ENCODE data around the gene BRWD1.

BRWD1 gene

DNA sequence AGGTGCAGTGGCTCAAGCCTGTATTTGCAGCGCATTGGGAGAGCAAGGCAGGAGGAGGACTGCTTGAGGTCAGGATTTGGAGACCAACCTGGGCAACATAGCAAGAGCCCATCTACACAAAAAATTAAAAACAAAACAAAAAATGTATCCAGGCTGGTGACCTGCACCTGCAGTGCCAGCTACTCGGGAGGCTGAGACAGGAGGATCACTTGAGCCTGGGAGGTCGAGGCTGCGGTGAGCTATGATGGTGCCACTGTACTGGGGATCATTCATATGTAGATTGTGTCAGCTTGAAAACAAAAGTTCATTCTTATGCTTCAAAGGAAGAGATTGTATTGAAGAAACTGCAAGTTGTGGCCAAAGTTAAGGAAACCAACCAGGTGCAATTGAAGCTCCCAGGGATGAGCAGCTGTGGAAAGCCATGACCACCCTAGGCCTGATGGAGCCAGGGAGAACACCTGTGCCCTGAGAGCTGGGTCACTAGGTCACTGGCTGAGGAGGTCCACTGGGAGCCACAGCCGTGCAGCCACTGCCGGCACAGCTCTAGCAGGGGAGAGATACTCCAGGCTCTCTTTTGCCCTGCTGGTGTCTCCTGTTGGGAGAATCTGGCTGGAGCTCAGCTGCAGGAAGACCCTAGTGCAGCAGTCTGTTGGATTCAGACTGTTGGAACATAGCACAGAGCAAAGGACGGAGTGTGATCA lies 13.3 kb upstream of the BRWD1 start:
- no peak for DNase-seq

DNA sequence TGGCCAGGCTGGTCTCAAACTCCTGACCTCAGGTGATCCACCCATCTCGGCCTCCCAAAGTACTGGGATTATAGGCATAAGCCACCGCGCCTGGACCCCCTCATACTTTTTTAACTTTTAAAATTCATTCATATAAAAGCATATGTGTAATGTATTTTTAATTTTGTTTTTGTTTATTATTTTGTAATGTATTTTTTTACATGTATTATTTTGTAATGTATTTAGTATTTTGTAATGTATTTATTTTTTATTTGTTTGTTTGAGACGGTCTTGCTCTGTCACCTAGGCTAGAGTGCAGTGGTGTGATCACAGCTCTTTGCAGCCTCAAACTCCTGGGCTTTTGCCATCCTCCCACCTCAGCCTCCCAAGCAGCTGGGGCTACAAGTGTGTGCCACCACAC lies 12.0 kb upstream of the BRWD1 start:
- no peak for DNase-seq

DNA sequence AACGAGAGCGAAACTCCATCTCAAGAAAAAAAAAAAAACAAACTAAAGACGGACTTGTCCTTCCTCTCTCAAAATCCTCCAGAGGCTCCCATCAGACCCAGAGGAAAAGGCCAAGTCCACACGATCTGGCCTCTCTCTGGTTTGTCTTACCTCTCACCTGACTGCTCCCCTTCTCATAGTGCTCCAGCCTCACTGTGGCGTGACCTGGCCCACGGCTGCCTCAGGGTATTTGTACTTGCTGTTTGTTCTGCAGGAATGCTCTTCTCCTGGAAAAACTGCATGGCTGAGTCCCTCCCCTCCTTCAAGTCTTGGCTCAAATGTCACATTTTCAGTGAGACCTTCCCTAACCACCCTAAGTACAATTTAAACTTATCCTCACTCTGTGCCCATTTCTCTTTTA lies 8.0 kb upstream of the BRWD1 start:
- DNase-seq: no peak

DNA sequence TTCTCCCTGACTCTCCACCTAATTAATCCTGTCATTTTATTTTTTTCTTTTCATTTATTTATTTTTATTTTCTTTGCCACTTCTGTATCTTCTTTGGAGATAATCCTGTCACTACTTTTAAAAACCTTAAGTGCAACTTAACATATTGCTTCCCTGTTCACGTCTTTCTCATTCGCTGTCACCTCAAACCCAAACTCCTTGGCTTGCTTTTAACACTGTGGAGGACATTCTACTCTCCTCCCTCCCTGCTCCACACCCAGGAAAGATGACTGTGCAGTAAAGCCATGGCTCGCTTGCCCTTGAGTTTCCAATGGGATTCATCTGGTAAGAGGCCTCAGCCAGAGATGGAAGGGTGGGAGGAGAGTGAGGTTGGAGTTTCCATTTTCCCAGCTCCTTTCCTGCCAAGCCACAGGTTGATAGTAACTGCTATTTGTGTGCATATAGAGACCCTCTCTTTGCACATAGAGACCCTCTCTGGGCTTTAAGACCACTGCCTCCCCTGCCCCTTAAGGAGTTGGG lies 6.4 kb upstream of the BRWD1 start:
- DNase-seq: no peak

DNA sequence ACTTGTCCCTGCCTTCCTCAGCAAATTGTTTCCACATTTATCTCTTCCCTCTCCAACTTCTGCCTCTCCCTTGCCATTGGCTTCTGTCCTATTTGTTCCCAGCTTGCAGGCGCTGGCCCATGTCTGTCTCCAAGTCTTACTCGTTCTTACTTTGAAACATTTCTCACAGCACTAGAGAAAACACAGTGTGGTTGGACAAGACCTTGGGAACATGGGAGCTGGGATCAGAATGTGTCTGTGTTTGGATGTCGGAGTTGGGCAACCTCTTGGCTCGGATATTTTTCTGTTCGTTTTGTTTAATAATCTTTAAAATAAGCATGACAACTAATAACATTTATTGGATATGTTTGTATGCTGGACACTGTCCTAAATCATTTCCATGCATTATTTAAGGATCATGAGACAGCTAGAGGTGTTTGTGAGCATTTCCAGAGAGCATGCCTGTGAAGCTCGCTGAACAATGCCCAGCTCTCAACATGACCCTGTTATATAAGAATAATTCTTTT lies 5.9 kb upstream of the BRWD1 start:
- no peak for DNase-seq

DNA sequence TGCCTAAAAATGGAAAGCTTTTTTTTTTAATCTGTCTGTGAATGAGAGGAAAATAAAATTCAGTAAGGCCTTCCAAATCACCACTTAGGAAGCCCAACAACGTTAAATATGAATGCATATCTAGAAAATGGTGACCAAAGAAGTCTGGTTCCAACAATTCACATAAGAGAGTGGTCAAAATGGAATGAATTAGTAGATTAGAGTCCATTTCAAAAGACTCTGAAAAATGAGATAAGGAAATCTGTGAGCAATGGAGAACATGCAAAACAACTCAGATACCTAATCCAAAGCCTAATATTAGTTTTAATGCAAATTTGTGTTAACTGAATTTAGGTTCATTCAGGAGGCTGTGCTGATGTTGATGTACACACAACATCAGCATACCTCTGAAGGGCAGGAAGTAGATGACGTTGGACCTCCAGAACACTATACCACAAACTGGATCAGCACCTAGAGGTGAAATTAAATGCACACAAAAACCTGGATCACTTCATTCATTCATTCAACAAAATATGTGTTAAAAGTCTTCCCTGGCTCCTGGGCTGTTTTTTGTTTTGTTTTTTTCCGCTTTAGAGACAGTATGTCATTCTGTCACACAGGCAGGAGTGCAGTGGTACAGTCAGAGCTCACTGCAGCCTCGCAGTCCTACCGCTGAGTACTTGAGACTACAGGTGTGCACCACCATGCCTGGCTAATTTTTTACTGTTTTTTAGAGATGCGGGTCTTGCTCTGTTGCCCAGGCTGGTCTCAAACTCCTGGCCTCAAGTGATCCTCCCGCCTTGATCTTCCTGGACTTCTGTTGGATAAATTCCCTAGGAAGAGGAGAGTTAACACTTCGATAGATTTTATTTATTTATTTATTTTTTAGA lies 4.9 kb upstream of the BRWD1 start:
- no peak for DNase-seq

DNA sequence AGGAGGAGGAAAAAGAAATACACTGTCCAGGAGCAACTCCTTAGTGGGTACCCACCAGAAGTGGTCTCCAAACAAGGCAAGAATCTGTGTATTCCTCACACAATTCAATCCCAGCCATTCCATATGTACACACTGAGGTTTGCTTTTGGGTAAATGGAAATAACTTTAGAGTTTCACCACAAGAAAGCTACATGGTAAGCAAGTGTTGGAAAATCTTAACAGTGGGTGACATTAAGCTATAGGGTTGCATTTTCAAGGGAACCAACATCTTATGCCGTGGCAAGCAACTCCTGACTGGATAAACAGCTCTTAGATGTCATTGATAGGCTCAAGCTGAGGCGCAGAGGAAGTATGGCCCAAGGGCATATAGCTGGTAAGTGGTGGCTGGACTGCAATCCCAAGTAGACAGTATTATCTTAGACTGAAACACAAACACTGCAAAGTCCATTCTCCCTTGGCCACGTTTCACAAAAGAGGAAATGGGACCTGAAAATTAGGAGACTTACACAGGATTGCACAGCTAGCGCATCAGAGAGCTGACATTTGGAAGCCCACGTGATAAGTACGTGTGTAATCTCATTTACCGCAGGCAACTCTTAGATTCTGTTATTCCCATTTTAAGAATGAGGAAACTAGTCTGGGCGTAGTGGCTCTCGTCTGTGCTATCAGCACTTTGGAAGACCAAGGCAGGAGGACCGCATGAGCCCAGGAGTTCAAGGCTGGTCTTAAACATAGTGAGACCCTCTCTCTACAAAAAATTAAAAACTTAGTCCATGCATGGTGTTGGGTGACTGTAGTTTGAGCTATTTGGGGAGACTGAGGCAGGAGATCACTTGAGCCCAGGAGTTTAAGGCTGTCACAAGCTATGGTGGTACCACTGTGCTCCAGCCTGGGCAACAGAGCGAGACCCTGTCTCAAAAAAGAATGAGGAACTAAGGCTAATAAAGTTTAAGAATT lies 4.0 kb upstream of the BRWD1 start:
- DNase-seq: no peak

DNA sequence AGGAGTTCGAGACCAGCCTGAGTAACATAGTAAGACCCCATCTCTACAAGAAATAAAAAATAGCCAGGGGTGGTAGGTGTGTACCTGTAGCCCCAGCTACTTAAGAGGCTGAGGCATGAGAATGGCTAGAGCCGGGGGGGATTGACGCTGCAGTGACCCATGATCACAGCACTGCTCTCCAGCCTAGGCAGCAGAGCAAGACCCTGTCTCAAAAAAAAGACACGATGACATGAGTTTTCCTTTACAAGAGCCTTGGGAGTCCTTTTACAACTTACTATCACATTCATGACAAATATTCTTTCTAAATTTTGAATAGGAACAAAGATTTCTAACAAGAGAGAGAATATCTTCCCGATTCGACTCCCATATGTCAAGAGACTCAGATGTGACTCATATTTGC lies 3.3 kb upstream of the BRWD1 start:
- no peak for DNase-seq

DNA sequence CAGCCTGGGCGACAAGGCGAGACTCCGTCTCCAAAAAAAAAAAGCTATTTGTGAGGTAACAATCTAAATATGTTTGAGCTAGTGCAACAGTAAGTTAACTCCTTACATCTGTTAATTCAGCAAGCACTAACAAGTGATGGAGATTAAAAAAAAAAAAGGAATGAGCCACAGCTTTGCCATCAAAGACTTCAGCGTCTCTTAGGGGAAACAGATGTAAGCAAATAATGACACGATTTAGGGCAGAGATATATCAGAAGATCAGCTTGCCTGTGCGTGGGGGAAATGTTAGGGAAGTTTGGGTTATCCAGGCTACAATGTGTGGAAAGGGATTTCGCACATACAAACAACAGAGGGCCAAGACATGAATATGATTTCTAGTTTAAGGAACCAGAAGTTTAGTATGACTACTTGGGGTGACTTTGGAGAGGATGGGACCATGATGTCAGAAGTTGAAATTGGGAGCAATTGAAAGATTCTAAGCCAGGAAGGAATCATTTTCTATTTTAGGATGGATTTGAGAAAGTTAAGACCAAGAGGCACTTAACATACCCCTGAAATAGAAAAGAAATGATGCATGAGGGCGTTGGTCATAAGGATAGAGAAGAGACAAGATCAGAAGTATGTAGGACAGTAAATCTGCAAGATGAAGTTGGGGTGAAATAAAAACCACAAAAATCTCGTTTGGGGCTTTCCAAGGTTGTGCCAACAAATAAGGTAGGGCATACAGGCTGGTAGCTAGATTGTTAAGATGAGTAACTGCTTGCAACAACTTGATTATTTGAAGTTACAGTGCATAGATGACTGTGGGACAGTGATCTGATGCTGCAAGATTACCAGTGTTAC lies 2.4 kb upstream of the BRWD1 start:
- no peak for DNase-seq

DNA sequence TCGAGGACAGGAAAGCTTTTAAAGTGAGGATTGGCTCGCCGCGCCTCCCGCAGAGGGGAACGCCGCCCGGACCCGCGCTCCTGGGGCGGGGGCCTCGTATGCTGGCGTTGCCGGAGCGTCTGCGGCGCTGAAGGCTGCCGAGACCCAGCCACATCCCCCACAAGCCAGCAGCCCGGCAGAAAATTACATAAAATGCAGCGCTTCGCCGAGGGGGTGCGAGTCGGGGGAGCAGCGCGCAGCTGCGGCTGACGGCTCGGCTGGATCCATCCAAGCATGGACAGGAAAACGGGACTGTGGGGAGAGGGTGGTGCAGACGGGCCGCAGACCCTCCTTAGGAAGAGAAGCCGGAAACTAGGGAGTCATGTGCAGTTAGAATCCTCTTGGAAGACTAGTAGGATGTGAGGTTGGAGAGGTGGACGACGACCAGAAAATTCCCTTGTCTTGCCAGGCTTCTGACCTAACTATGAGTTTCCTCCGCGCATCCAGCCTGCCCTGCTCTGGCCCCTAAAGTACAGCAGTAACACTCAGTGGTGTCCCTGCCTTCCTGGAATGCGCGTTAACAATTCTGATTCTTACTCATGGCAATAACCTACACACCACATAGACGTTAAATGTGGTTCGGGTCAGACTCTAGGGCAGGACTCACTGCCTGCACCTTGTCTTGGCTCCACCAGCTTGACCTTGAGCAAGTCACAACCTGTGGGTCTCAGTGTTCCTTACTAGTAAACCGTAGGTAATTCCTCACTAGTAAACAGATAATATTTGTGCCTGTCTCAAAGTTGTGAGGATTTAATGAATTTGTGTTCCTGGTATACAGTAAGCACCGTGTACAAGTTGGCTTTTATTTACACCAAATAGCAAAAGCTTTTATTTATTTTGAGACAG lies 953 bp upstream of the BRWD1 start:
- DNase-seq: peak in 1 of 3 experiments; percentile 64

DNA sequence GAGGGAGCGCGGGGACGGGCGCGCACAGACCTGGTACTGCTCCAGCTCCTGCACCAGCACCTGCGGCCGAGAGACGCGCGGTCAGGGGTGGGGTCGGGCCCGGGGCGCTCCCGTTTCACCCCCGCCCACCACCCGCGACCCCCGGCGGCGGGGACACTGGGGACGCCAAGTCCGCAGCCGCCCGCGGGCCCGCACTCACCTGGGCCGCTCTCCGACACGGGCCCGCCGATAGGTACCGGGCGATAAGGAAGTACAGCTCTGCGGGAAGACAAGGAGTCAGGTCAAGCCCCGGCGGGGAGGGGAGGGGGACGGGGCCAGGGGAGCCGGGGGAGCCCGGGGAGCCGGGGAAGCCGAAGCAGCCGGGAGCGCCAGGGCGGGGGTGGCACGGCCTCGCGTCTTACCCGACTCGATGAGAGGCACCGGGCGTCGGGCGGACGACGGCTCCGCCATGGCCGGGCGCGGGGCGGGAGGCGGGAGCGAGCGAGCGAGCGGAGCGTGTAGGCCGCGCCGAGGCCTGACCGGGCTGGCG lies 326 bp downstream of the BRWD1 start:
- DNase-seq: peak in 1 of 3 experiments; percentile 88

DNA sequence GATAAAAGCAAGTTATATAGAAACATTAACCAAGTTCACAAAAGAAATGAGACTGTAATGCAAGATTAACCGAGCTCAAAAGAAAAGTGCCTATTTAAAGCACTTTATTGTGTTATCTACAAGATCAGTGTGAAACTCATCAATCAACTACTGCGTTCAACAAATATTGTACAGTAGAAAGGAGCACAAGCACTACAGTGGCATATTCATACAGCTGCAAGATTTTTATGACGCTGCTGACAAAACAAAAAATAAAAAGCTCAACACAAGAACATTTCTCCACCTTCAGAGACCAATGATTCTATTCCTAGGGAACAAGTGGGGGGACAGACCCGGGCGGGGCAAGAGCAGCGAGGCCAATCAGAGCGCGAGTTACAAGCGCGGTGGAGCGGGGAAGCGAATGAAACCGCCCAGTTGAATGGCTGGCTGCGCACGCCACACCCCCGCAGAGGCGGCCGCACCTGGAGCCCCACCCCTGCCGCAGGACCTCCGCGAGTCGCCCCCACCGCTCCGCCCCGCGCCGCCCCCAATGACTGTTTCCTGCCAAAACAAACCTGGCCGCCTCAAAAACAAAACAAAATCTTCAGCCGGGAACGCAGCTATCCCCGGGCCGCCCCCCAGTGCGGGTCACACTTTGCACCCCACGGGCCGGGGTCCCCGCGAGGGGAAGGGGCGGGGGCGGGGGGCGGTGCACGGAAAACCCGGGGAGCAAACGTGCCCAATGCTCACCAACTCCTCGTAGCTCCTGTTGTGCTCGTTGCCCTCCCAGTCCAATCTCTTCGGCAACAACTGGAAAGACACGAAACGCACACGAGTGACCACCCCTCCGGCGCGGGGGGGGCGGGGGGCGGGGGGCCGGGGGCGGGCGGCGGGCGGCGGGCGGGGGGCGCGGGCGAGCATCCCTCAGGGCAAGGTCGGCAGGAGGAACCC lies 1.1 kb downstream of the BRWD1 start:
- peak; percentile 91 to 96 (median 95) for DNase-seq

DNA sequence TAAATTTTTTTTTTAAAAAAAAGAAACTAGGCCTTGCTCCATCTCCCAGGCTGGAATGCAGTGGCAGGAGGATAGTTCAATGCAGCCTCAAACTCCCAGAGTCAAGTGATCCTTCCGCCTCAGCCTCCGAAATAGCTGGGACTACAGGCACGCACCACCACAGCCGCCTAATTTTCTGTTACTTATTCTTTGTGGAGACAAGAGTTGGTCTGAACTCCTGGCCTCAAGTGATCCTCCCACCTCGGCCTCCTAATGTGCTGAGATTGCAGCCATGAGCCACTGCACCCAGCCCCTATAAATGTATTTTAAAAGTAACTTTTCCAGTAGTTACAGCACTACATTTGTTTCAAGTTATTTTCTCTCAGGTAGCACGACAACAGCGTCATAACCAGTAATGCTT lies 2.3 kb downstream of the BRWD1 start:
- no peak for DNase-seq

DNA sequence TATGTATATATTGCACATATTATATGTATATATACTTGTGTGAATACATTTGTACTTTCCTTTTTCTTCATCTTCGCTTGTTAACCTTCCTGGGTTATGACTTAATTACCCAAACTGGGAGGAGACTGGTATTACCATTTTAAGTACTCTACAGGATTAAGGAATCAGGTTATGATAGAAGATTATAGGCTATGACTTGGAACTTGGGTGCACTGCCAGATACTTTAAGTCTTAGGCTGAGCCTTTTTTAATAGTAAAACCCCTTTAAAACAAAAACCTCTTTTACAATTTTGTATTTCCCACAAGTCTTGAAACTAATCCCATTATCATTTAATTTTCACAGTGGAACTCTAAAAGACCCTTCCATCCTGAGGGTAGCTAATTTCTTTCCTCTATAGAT lies 6.0 kb downstream of the BRWD1 start:
- no peak for DNase-seq

DNA sequence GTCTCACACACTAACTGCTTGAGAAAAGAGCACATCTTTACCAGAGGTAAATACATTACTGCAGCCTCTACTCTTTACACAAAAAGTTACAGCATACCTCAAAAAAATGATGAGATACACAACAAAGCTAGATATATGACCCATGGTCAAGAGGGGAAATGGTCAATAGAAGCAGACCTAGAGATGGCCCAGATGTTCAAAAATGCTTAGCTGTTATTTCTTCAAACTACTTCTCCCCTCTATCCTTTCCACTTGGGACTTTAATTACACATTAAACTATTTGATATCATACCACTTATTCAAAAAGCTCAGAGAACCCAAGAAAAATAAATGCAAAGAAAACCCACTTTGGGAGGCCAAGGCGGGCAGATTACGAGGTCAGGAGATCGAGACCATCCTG lies 12.8 kb downstream of the BRWD1 start:
- no peak for DNase-seq

DNA sequence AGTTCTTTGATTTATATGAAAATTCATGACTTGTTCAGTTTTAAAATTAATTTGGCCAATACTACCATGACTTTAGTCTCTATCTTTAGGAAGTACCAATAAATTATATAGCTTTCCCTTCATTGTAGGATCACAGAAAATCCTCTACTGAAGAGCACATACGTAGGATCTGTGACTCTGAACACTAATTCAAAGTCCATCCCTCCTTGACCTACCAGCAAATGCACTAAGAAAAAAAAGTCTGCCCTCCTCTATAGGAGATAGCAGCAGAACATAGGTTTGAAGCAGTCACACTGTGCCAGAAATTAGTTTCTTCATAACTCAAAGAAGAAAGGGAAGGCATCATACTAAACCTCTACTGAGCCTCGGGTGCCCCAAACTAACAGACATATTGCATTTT lies 16.5 kb downstream of the BRWD1 start:
- no peak for DNase-seq

DNA sequence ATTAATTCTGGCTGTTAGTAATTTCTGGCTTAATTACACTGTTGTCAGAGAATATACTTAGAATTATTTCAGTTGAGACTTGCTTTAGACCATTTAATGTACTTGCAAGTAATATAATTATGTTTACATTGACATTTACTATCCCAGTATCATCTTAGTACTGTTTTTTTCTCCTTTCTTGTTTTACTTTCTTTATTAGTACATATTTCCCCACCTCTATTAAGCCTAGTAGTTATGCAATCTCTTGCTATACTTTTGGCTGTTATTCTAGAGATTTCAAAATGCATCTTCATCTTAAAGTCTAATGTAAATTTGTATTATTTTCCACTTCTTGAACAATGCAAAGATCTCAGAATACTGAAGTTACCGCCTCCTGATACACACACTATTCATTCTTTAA lies 24.4 kb downstream of the BRWD1 start:
- DNase-seq: no peak

DNA sequence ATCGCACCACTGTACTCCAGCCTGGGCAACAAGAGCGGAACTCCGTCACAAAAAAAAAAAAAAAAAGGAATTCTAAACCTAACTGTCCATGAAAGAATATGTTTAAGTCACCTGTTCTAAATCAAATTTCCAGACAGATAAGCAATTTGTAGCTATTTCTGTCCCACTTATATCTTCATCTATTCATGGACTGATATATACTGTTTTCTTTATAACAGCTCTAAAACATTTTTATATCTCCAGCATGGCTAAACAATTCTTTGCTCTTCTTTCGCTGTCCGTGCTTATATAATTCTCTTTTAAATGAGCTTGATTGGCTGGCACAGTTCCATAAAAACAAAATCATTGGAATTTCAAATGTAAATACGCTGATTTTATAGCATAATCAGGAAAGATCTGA lies 30.5 kb downstream of the BRWD1 start:
- DNase-seq: no peak

DNA sequence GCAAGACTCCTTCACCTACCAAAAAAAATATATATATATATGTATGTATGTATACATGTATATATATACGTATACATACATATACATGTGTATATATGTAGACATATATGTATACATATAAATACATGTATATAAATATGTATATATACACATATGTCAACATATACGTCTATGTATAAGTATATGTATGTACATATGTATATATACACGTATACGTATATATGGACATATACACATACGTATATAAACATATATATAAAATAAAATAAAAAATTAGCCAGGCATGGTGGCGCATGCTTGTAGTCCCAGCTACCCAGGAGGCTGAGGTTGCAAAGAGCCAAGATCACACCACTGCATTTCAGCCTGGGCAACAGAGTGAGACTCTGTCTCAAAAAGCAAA lies 31.6 kb downstream of the BRWD1 start:
- no peak for DNase-seq

All from NCI-H1417 (cell line).